Dedifferentiated amniotic fluid mesenchymal stem cell (primary cell): ENCODE data around the gene MYO10.
"Not testable (repeated sequence)": the region's sequence is repeated elsewhere in the genome, so short reads cannot be mapped to it uniquely, and the experiment has no call there.

Experiments
- DNase-seq: peaks from one replicate; pipeline ENCODE4 v3.0.0-alpha.2; 2016; ENCODE audit errors: extremely low spot score

Gene MYO10

GRCh38 chr5:16862777-16863176 lies 73.3 kb downstream of the MYO10 start:
- no peak for DNase-seq

- no peak for DNase-seq
Measured at GRCh38 chr5:16859346-16859745, 76.7 kb downstream of the MYO10 start.

GRCh38 chr5:16858151-16858550 lies 77.9 kb downstream of the MYO10 start:
- no peak for DNase-seq

GRCh38 chr5:16857635-16858034 lies 78.5 kb downstream of the MYO10 start:
- DNase-seq, result no peak

- no peak for DNase-seq
Measured at GRCh38 chr5:16856531-16856930, 79.6 kb downstream of the MYO10 start.

GRCh38 chr5:16855898-16856297 lies 80.2 kb downstream of the MYO10 start:
- DNase-seq, result no peak

GRCh38 chr5:16855485-16855884 lies 80.6 kb downstream of the MYO10 start:
- DNase-seq, result no peak

GRCh38 chr5:16854351-16854750 lies 81.7 kb downstream of the MYO10 start:
- DNase-seq, result no peak

- no peak for DNase-seq
Measured at GRCh38 chr5:16853518-16853917, 82.6 kb downstream of the MYO10 start.

- DNase-seq, result no peak
Measured at GRCh38 chr5:16852251-16853005, 83.7 kb downstream of the MYO10 start.

- no peak for DNase-seq
Measured at GRCh38 chr5:16849775-16850174, 86.3 kb downstream of the MYO10 start.

- no peak for DNase-seq
Measured at GRCh38 chr5:16849181-16849580, 86.9 kb downstream of the MYO10 start.

GRCh38 chr5:16844952-16845351 lies 91.1 kb downstream of the MYO10 start:
- no peak for DNase-seq

- DNase-seq, result peak; percentile 24
Measured at GRCh38 chr5:16842896-16843295, 93.2 kb downstream of the MYO10 start.

GRCh38 chr5:16841416-16841815 lies 94.7 kb downstream of the MYO10 start:
- no peak for DNase-seq

GRCh38 chr5:16837305-16837704 lies 98.8 kb downstream of the MYO10 start:
- no peak for DNase-seq

GRCh38 chr5:16834029-16834428 lies 102.1 kb downstream of the MYO10 start:
- DNase-seq, result no peak

GRCh38 chr5:16831326-16831725 lies 104.8 kb downstream of the MYO10 start:
- DNase-seq, result not testable (repeated sequence)

- no peak for DNase-seq
Measured at GRCh38 chr5:16827755-16828154, 108.3 kb downstream of the MYO10 start.

- DNase-seq, result no peak
Measured at GRCh38 chr5:16826379-16827125, 109.5 kb downstream of the MYO10 start.

- peak; percentile 94 for DNase-seq
Measured at GRCh38 chr5:16819522-16820167, 116.4 kb downstream of the MYO10 start.

- no peak for DNase-seq
Measured at GRCh38 chr5:16815432-16815831, 120.7 kb downstream of the MYO10 start.

- no peak for DNase-seq
Measured at GRCh38 chr5:16812911-16813310, 123.2 kb downstream of the MYO10 start.
